B cell (primary cell): ENCODE measurements around the gene FLNA. TPM values are rescaled to one million over a fixed set of nuclear protein-coding genes. Genes with fewer than 3 reads are reported as not detected.

Source experiments
- ATAC-seq: fragments of 200-7000 bp; cut with Tn5 transposase; one replicate; pipeline ENCODE4 v1.10.0; 2021; ENCODE audit warnings: low read depth, mild to moderate bottlenecking, moderate number of reproducible peaks, moderate library complexity
- CTCF ChIA-PET: fragments of 350-600 bp; sonication (Branson Sonifier 250); formaldehyde crosslinking; loops from one replicate; lab custom pipeline; 2021; ENCODE audit warnings: antibody characterized with exemption, inconsistent platforms; lab: Charles Lee
- POLR2A ChIA-PET: fragments of 350-600 bp; sonication (Branson Sonifier 250); formaldehyde crosslinking; loops from one replicate; lab custom pipeline; 2021; ENCODE audit warnings: antibody characterized with exemption; lab: Charles Lee
- DNase-seq: peaks from one replicate; pipeline ENCODE4 v3.0.0; 2013
- H2AFZ ChIP-seq: 2 replicates; pipeline ENCODE4 v1.6.1; 2012; ENCODE audit warnings: mild to moderate bottlenecking, low read depth, low read length; ENCODE audit not compliant: insufficient read depth, poor library complexity, severe bottlenecking
- H3K27ac ChIP-seq, 2 donors: 1 replicate in 1 of 2; 2 replicates in 1 of 2; pipeline ENCODE4 v1.5.1; 2012 to 2013; ENCODE audit warnings: low read length in 2 of 2, mild to moderate bottlenecking in 2 of 2, moderate library complexity in 1 of 2
- H3K27me3 ChIP-seq, 4 experiments: fragments of 200-600 bp in 1 of 4; sonication (generic) in 1 of 4; replicated peaks in 1 of 4; 1 replicate in 2 of 4; 2 replicates in 2 of 4; pipeline versions ENCODE4 v1.6.1 to v1.7.0; 2013 to 2016; ENCODE audit warnings: low read length in 3 of 4, mild to moderate bottlenecking in 2 of 4, mixed read lengths in 1 of 4, moderate library complexity in 1 of 4; ENCODE audit not compliant: insufficient read depth in 4 of 4, control insufficient read depth in 3 of 4; ENCODE audit errors: control extremely low read depth in 1 of 4
- H3K36me3 ChIP-seq, 2 experiments: replicated peaks in 1 of 2; 1 replicate in 1 of 2; 2 replicates in 1 of 2; pipeline versions ENCODE4 v1.6.1 to v1.7.1; 2013; ENCODE audit warnings: low read length in 1 of 2; ENCODE audit not compliant: insufficient read depth in 2 of 2, control insufficient read depth in 1 of 2; ENCODE audit errors: control extremely low read depth in 1 of 2, extremely low read depth in 1 of 2
- H3K4me1 ChIP-seq, 2 donors: fragments of 200-600 bp in 1 of 2; sonication (generic) in 1 of 2; 1 replicate in 1 of 2; 2 replicates in 1 of 2; pipeline versions ENCODE4 v1.5.1 to v1.6.1; 2013 to 2017; ENCODE audit warnings: low read length in 2 of 2; ENCODE audit not compliant: control insufficient read depth in 2 of 2, insufficient read depth in 2 of 2
- H3K4me2 ChIP-seq: replicated peaks from 2 replicates; pipeline ENCODE3; 2012; ENCODE audit warnings: mild to moderate bottlenecking, low read depth, low read length; ENCODE audit not compliant: poor library complexity, severe bottlenecking
- H3K4me3 ChIP-seq, 5 experiments: fragments of 200-600 bp in 1 of 5; sonication (generic) in 1 of 5; 1 replicate in 3 of 5; 2 replicates in 2 of 5; pipeline versions ENCODE4 v1.5.1 to v1.7.0; 2011 to 2016; ENCODE audit warnings: low read length in 4 of 5, mild to moderate bottlenecking in 4 of 5, low read depth in 2 of 5, control low read depth in 1 of 5, moderate library complexity in 1 of 5; ENCODE audit not compliant: insufficient read depth in 1 of 5; ENCODE audit errors: control extremely low read depth in 1 of 5, extremely low read depth in 1 of 5
- H3K79me2 ChIP-seq: fragments of 200-600 bp; sonication (generic); one replicate; pipeline ENCODE4 v1.6.0; 2016; ENCODE audit warnings: low read length; ENCODE audit not compliant: control insufficient read depth, insufficient read depth
- H3K9ac ChIP-seq: fragments of 200-600 bp; sonication (generic); 2 replicates; pipeline ENCODE4 v1.6.1; 2017; ENCODE audit warnings: mild to moderate bottlenecking, low read length, moderate library complexity
- H3K9me3 ChIP-seq, 3 donors: one replicate each; pipeline versions ENCODE4 v1.6.1 to v1.7.1; 2013; ENCODE audit warnings: low read length in 2 of 3; ENCODE audit not compliant: control insufficient read depth in 2 of 3, insufficient read depth in 1 of 3; ENCODE audit errors: control extremely low read depth in 1 of 3
- H4K20me1 ChIP-seq: 2 replicates; pipeline ENCODE4 v1.6.0; 2012; ENCODE audit warnings: mild to moderate bottlenecking, low read length; ENCODE audit not compliant: insufficient read depth, control insufficient read depth, poor library complexity, severe bottlenecking
- H3K27ac Mint-ChIP-seq: one replicate; pipeline ENCODE4 v1.8.0; 2021; ENCODE audit warnings: mixed read lengths
- H3K27me3 Mint-ChIP-seq: one replicate; pipeline ENCODE4 v1.8.0; 2021; ENCODE audit warnings: mixed read lengths
- H3K4me1 Mint-ChIP-seq: one replicate; pipeline ENCODE4 v1.8.0; 2021; ENCODE audit warnings: mixed read lengths
- H3K4me3 Mint-ChIP-seq: one replicate; pipeline ENCODE4 v1.8.0; 2021; ENCODE audit warnings: mixed read lengths
- H3K9me3 Mint-ChIP-seq: one replicate; pipeline ENCODE4 v1.8.0; 2022; ENCODE audit warnings: mixed read lengths; ENCODE audit not compliant: insufficient read depth
- CTCF ChIP-seq: fragments of 200-600 bp; IDR thresholded peaks from one replicate; pipeline ENCODE4 v1.8.0; 2022; ENCODE audit warnings: antibody characterized with exemption, mild to moderate bottlenecking
- EZH2 ChIP-seq: IDR thresholded peaks from 2 replicates; pipeline ENCODE4 v1.6.1; 2012; ENCODE audit warnings: borderline replicate concordance, low read depth, mild to moderate bottlenecking, moderate library complexity, low read length; ENCODE audit not compliant: insufficient read depth, poor library complexity, severe bottlenecking
- WGBS: methylation state at CpG from one replicate; pipeline ENCODE4 v1.1.5; 2013; ENCODE audit warnings: missing lambda C conversion rate; ENCODE audit not compliant: insufficient coverage; 5-methylcytosine and 5-hydroxymethylcytosine counted together
- intact Hi-C: fragments of 100-400 bp; cut with micrococcal nuclease; formaldehyde crosslinking; loops from one replicate; pipeline ENCODE4 v1.10.0; 2022
- polyA plus RNA-seq: library from polyadenylated mRNA; depleted of rRNA; stranded (reverse); fragments of >200 nt; gene quantifications from 2 replicates; pipeline ENCODE4 v1.2.3, GENCODE V29; 2012
- total RNA-seq, 2 donors: library from RNA; stranded (reverse); fragments of 120-200 nt in 1 of 2; gene quantifications; 1 replicate in 1 of 2; 2 replicates in 1 of 2; pipeline versions ENCODE4 v1.2.3 to v1.2.4, GENCODE V29; 2013 to 2022

FLNA gene
- total and polyA plus RNA-seq, 2 donors (not counting 1 experiment from before 2014, with no cell fraction given) = 342 to 510 TPM

- no peaks in the 10 kb centered on the region for H3K79me2 ChIP-seq
- no peak overlapping the region for H2AFZ ChIP-seq
- H3K27me3 ChIP-seq = no peaks in the 10 kb centered on the region
- Mint-ChIP-seq H3K9me3 (no peaks in the 10 kb centered on the region), H3K27me3 (no peaks in the 10 kb centered on the region), H3K27ac (peak overlapping the region; percentile 85), H3K4me1 (peaks cover 35% of the 10 kb centered on the region), H3K4me3 (peak overlapping the region; percentile 26)
- peaks cover 41 to 63% of the 10 kb centered on the region in 2 donors for H3K4me1 ChIP-seq
- no peak overlapping the region for H3K9ac ChIP-seq
- H3K36me3 ChIP-seq = peaks cover 0 to 72% of the 10 kb centered on the region in 2 experiments
- H3K9me3 ChIP-seq = peaks cover 0 to 4% (median 0%) of the 10 kb centered on the region in 3 donors
- peak overlapping the region; percentile 57 for H3K27ac ChIP-seq
- WGBS = 78% methylated on average over 13 of the region's 19 CpGs
- H3K4me2 ChIP-seq = peak overlapping the region; percentile 67
- H4K20me1 ChIP-seq = peaks cover 7% of the 10 kb centered on the region
- POLR2A ChIA-PET = interaction anchor here (0.7 kb wide), 1 partner anchor 19 kb away, joined by 3 read pairs; no protein-coding TSS in a partner anchor
- no peak for ATAC-seq
- peak overlapping the region in 2 of 5 experiments; percentile 9 for H3K4me3 ChIP-seq
- no peak for DNase-seq
- CTCF ChIA-PET = no interaction called here
- TF ChIP-seq CTCF (no peak), EZH2 (no peak)
- intact Hi-C loops = no loop called here
These were observed 23.8 kb downstream of the FLNA start for GRCh38 chrX:154350429-154351182.

DNA sequence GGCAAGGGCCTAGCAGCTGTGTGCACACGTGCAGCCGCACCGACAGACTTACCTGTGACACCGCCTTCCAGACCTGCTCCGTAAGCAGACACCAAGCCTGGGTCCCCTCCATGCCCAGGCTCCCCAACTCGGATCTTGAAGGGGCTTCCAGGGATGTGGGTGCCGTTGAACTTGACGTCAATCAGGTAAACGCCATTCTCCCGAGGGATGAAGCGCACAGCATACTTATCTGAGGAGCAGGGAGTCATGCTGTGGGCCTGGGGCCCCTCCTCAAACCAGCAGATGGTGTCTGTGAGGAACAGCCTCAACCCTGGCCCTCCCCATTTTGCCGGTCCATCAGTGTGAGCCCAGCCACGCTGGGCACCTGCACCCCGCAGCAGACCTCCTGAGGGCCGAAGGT, 24.5 kb downstream of the FLNA start:
- H3K27me3 ChIP-seq = no peaks in the 10 kb centered on the region
- POLR2A ChIA-PET = interaction anchor here (0.6 kb wide), 1 partner anchor 29 kb away, joined by 5 read pairs; no protein-coding TSS in a partner anchor
- Mint-ChIP-seq H3K4me1 (peaks cover 35% of the 10 kb centered on the region), H3K9me3 (no peaks in the 10 kb centered on the region), H3K27ac (peak overlapping the region; percentile 56), H3K27me3 (no peaks in the 10 kb centered on the region), H3K4me3 (no peak overlapping the region)
- H3K27ac ChIP-seq = peak overlapping the region in 1 of 2 donors; percentile 19
- no peak for DNase-seq
- no peak overlapping the region for H2AFZ ChIP-seq
- no peaks in the 10 kb centered on the region for H3K79me2 ChIP-seq
- peaks cover 0 to 65% of the 10 kb centered on the region in 2 experiments for H3K36me3 ChIP-seq
- CTCF ChIA-PET = no interaction called here
- TF ChIP-seq EZH2 (no peak), CTCF (no peak)
- peaks cover 1% of the 10 kb centered on the region for H4K20me1 ChIP-seq
- no peak overlapping the region for H3K9ac ChIP-seq
- H3K4me3 ChIP-seq = no peak overlapping the region
- H3K4me2 ChIP-seq = peak overlapping the region; percentile 67
- ATAC-seq = no peak
- peaks cover 41 to 63% of the 10 kb centered on the region in 2 donors for H3K4me1 ChIP-seq
- WGBS = 91% methylated on average over 15 of the region's 15 CpGs
- intact Hi-C loops = no loop called here
- peaks cover 0 to 4% (median 0%) of the 10 kb centered on the region in 3 donors for H3K9me3 ChIP-seq
